ENCODE data around the gene ABRACL.
"Not testable (repeated sequence)": the region's sequence is repeated elsewhere in the genome, so short reads cannot be mapped to it uniquely, and the experiment has no call there.

ABRACL gene

DNA sequence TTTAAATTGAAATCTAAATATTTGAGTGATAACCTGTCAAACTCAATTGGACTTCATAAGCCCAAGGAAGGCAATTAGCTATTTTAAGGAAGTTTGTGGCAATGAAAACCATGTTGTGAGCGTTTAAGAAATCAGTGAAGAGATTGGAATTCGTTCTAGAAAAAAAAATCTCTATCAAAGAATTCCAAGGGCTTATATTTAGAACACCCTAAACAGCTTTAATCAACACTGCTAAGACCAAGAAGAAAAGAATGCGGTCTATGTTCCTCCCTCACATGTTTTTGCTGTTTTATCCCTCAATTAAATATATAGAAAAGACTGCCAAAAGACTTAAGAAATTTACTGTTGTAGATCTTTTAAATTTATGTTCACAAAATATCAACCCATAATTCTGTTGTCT is 16.6 kb upstream of the ABRACL start:
- no peak for DNase-seq (ENCODE audit: low read depth)

- DNase-seq (ENCODE audit: low read depth), result no peak
These were observed 15.3 kb upstream of the ABRACL start for GRCh38 chr6:139013185-139013800.

- DNase-seq (ENCODE audit: low read depth), result no peak
These were observed 13.6 kb upstream of the ABRACL start for GRCh38 chr6:139014945-139015344.

GRCh38 chr6:139016337-139017213 is 12.0 kb upstream of the ABRACL start:
- DNase-seq (ENCODE audit: low read depth), result no peak

DNA sequence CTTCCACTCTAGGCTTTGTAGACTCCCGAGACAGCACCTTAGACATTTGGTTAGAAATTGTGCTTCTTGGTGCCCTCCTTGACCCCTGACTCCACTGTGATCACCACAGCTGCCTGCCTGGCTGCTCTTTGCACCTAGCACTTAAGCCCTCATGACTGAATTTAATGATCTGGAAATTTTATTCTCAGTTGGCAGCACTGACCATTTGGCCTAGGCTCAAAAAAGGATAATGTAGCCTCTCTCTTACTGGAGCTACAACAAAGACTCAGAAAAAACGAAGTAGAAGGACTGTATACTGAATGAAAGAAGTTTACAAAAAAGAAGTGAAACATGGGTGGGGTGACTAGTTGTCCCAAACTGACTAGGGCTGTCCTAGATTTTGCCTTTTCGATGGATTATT is 11.3 kb upstream of the ABRACL start:
- no peak for DNase-seq (ENCODE audit: low read depth)

- no peak for DNase-seq (ENCODE audit: low read depth)
These were observed 8.8 kb upstream of the ABRACL start for GRCh38 chr6:139019722-139020121.

DNA sequence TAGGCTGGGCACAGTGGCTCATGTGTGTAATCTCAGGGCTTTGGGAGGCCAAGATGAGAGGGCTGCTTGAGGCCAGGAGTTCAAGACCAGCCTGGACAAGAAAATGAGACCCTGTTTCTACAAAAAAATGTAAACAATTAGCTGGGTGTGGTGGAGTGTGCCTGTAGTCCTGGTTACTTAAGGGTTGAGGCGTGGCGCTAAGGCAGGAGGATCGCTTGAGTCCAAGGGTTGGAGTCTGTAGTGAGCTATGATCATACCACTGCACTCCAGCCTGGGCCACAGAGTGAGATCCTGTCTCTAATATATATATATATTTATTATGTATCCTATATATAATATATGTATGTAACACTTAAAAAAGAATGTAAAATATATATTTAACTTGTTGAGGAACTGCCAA is 7.9 kb upstream of the ABRACL start:
- no peak for DNase-seq (ENCODE audit: low read depth)

GRCh38 chr6:139025416-139025815 is 3.1 kb upstream of the ABRACL start:
- not testable (repeated sequence) for DNase-seq (ENCODE audit: low read depth)

DNA sequence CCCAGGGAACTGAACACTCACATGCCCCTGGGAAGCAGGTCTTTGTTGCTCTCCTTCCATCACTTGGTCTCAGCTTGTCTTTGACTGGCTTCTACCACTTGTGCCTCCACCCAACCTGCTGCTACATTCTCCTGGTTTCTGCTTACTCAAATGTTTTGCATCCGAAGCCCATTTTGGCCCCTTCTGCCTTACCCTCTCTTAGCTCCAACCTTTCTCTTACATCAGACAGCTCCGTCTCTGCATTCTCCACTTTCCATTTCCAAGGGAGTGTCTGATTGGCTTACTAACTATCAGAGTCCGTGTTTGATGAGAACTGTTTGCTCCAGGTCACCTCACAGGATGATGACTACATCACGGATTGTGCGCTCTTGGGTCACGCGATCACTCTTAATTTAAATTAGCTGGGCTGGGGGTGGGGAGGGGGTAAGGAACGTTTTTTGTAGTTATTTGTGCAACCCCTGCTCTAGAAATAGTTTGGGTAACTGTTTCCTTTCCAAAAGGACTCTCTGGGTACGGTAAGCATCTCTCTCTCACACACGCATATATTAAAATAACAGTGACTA is 844 bp upstream of the ABRACL start:
- no peak for DNase-seq (ENCODE audit: low read depth)

GRCh38 chr6:139028215-139028657 is 309 bp upstream of the ABRACL start:
- no peak for DNase-seq (ENCODE audit: low read depth)

- DNase-seq (ENCODE audit: low read depth), result no peak
These were observed 1.1 kb downstream of the ABRACL start for GRCh38 chr6:139029470-139030227.

- DNase-seq (ENCODE audit: low read depth), result no peak
These were observed 1.9 kb downstream of the ABRACL start for GRCh38 chr6:139030228-139030963.

- DNase-seq (ENCODE audit: low read depth), result no peak
These were observed 8.9 kb downstream of the ABRACL start for GRCh38 chr6:139037490-139037889.

DNA sequence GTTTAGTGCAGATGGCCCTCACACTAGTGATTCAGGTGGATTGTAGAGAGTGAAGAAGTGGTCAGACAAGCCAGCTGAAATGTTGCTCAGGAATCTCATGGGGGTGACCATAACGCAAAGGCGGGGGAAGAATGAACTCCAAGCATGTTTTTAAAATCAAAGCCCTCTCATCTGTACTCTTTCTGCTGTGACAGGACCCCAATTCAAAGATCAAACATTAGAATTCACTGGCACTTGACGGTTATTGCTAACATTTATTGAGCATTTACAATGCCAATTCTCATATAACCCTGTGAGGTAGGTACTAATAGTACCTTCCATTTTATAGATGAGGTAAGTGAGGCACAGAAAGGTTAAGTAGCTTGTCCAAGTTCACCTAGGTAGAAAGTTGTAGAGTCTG is 15.7 kb downstream of the ABRACL start:
- no peak for DNase-seq (ENCODE audit: low read depth)

DNA sequence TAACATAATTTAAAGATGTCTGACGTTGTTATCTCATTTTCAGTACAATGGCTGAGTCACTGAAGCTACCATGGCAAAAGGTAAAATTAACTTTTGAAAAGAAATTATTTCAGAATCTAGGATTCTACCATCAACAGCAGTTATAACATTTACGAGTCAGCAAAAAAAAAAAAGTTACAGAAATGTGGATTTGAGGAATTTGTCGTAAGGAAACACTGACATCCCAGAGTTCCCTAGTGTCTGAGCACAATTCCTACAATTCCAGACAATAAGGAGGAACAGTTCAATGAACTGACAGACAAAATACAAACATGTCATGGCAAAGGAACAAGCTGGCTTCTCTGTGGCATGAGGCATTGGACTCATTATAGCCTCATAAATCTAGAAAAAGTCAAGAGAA is 19.1 kb downstream of the ABRACL start:
- no peak for DNase-seq (ENCODE audit: low read depth)

- not testable (repeated sequence) for DNase-seq (ENCODE audit: low read depth)
These were observed 20.4 kb downstream of the ABRACL start for GRCh38 chr6:139048912-139049311.

- DNase-seq (ENCODE audit: low read depth), result not testable (repeated sequence)
These were observed 21.7 kb downstream of the ABRACL start for GRCh38 chr6:139050131-139050769.

DNA sequence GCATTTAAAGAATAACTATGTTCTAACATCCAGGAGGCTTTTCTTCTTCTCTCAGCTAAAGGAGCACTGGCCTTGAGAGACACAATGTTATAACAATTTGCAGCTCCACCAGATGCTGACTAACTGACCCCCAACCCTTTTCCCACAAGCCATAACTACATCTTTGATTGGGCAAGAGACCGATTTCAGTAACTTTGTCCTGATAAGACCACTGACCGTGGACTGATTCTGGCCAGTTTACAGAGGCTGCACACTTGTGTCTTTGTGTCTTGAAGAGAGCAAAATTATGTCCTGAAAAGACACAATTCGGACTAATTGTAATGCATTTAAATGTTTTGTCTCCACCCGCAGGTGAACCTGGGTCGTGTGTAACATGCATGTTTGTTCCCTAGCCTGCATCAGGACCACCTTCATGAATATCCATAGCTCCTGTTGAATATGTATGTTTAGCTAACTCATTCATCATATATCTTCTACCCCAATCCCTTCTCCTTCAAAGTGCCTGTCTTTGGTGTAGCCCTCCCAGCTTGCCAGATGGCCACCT is 22.3 kb downstream of the ABRACL start:
- no peak for DNase-seq (ENCODE audit: low read depth)

DNA sequence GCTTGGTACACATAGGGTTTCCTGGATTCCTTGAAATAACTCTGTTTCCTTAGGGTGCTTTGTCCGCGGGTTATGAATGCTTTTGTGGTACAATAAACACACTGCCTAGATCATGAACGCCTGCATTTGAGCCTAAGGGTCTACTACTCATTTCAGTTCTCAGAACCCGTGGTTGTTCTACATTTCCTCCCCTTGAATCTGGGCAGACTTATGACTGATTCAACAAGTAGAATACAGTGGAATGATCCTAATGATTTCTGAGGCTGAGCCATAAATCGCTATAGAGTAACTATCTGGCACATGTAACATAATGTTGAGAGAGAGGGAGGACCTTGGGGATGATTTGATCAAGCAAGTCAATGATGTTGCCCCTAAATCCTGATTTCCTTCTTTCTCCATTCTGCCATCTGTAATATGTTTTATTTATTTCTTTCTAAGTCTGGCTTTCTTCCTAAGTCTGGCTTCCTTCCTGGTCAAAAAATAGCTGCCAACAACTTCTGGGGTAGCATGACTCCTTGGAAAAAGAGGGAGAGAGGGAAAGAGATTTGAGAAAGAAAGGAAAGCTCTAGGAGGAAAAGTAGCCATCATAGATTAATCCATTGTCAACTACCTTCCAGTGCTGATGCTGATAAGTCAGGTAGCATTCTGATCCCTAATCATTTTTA is 23.0 kb downstream of the ABRACL start:
- DNase-seq (ENCODE audit: low read depth), result no peak

- DNase-seq (ENCODE audit: low read depth), result no peak
These were observed 24.8 kb downstream of the ABRACL start for GRCh38 chr6:139053382-139053781.

All from CMK (cell line).